K562 (cell line): Measurements from ENCODE around the gene DLG4. TPM values are rescaled to one million over a fixed set of nuclear protein-coding genes. Genes with fewer than 3 reads are reported as not detected.

ENCODE experiments used
- ATAC-seq: fragments of 200-7000 bp; cut with Tn5 transposase; 3 replicates; pipeline ENCODE4 v1.9.1; 2020; ENCODE audit warnings: moderate library complexity
- BruUV-seq: library from RNA; stranded (reverse); fragments of 400-500 nt; replicated peaks from 2 replicates; lab custom pipeline; 2021; lab: Mats Ljungman, UMichigan
- CTCF ChIA-PET: fragments of 300-600 bp; formaldehyde crosslinking; extraction: SDS; loops from one replicate; lab custom pipeline; 2021; ENCODE audit warnings: low intra/inter-chr PET ratio; lab: Yijun Ruan, JAX
- POLR2A ChIA-PET: fragments of 300-600, 350-650 bp; sonication (Branson Sonifier 250); formaldehyde crosslinking; extraction: SDS; loops from one replicate; lab custom pipeline; 2021; ENCODE audit warnings: antibody characterized with exemption, inconsistent platforms; lab: Yijun Ruan, JAX
- DNase-seq, 4 experiments: peaks; one replicate each; pipeline versions ENCODE4 v3.0.0 to v3.0.0-alpha.2; 2011 to 2018; ENCODE audit warnings: low spot score in 3 of 4, mixed read lengths in 3 of 4; ENCODE audit errors: extremely low read depth in 1 of 4
- FAIRE-seq: peaks from 2 replicates; lab custom pipeline; 2011; peaks lifted over from hg19 to GRCh38; lab: Jason Lieb, UNC
- H2AFZ ChIP-seq: 2 replicates; pipeline ENCODE4 v1.6.0; 2011; ENCODE audit warnings: low read depth, low read length, control low read depth, inconsistent platforms
- H3K27ac ChIP-seq: fragments of 200-600 bp; 3 replicates; pipeline ENCODE4 v1.8.0; 2011; ENCODE audit warnings: low read depth, mild to moderate bottlenecking, control low read depth, inconsistent platforms, low read length, moderate library complexity, mixed read lengths; ENCODE audit errors: extremely low read depth
- H3K27me3 ChIP-seq, 2 experiments: fragments of 300-600 bp in 1 of 2; 2 replicates in 1 of 2; 3 replicates in 1 of 2; pipeline versions ENCODE4 v1.6.0 to v1.8.0; 2011; ENCODE audit warnings: inconsistent platforms in 2 of 2, low read length in 2 of 2, mild to moderate bottlenecking in 1 of 2, mixed read lengths in 1 of 2, moderate library complexity in 1 of 2; ENCODE audit not compliant: control insufficient read depth in 2 of 2, insufficient read depth in 2 of 2
- H3K36me3 ChIP-seq: fragments of 300-600 bp; 3 replicates; pipeline ENCODE4 v1.8.0; 2011; ENCODE audit warnings: mild to moderate bottlenecking, low read length, inconsistent platforms; ENCODE audit not compliant: control insufficient read depth, insufficient read depth
- H3K4me1 ChIP-seq, 2 experiments: fragments of 200-600 bp in 1 of 2; replicated peaks in 1 of 2; 2 replicates in 1 of 2; 3 replicates in 1 of 2; pipeline versions ENCODE4 v1.5.1 to v1.8.0; 2011; ENCODE audit warnings: inconsistent platforms in 2 of 2, low read length in 2 of 2, mild to moderate bottlenecking in 1 of 2, mixed read lengths in 1 of 2, moderate library complexity in 1 of 2; ENCODE audit not compliant: control insufficient read depth in 2 of 2, insufficient read depth in 2 of 2
- H3K4me2 ChIP-seq: 2 replicates; pipeline ENCODE4 v1.6.1; 2011; ENCODE audit warnings: low read length, control low read depth, inconsistent platforms, mixed read lengths; ENCODE audit not compliant: insufficient read depth
- H3K4me3 ChIP-seq: fragments of 200-600 bp; sonication (generic), shearing (Covaris generic); 2 replicates; pipeline ENCODE4 v1.5.1; 2016; ENCODE audit warnings: control low read depth, inconsistent platforms
- H3K79me2 ChIP-seq: fragments of 200-600 bp; 3 replicates; pipeline ENCODE4 v1.8.0; 2011; ENCODE audit warnings: low read length, inconsistent platforms; ENCODE audit not compliant: control insufficient read depth, insufficient read depth
- H3K9ac ChIP-seq, 2 experiments: 2 replicates each; pipeline versions ENCODE4 v1.6.0 to v1.6.1; 2011; ENCODE audit warnings: low read depth in 2 of 2, low read length in 2 of 2, control low read depth in 1 of 2, inconsistent platforms in 1 of 2, mild to moderate bottlenecking in 1 of 2, mixed read lengths in 1 of 2; ENCODE audit not compliant: insufficient read depth in 1 of 2
- H3K9me1 ChIP-seq: one replicate; pipeline ENCODE4 v1.6.0; 2011; ENCODE audit warnings: inconsistent platforms, mild to moderate bottlenecking, low read length, moderate library complexity; ENCODE audit not compliant: control insufficient read depth, insufficient read depth
- H3K9me3 ChIP-seq: replicated peaks from 2 replicates; pipeline ENCODE4 v1.5.1; 2011; ENCODE audit warnings: low read depth, low read length, inconsistent platforms; ENCODE audit not compliant: control insufficient read depth, insufficient read depth
- H4K20me1 ChIP-seq: replicated peaks from 2 replicates; pipeline ENCODE4 v1.6.1; 2011; ENCODE audit warnings: low read length, inconsistent platforms, mixed read lengths; ENCODE audit not compliant: control insufficient read depth, insufficient read depth
- ATF1 ChIP-seq, 2 experiments: fragments of 450-650 bp in 1 of 2; IDR thresholded peaks; 2 replicates each; pipeline ENCODE4 v1.6.1; 2016; ENCODE audit warnings: missing compliant biosample characterization in 1 of 2, missing genetic modification characterization in 1 of 2
- ATF3 ChIP-seq, 2 experiments: fragments of 450-650 bp in 1 of 2; sonication (generic) in 1 of 2; formaldehyde crosslinking in 1 of 2; IDR thresholded peaks in 1 of 2; conservative IDR thresholded peaks in 1 of 2; 2 replicates each; pipeline versions ENCODE4 v1.6.1 to v1.8.1; 2016 to 2023; ENCODE audit warnings: mild to moderate bottlenecking in 2 of 2, moderate library complexity in 2 of 2, inconsistent platforms in 1 of 2, missing genetic modification reagents in 1 of 2
- KLF16 ChIP-seq: IDR thresholded peaks from 2 replicates; pipeline ENCODE4 v1.6.1; 2016; ENCODE audit warnings: antibody characterized with exemption
- MCM5 ChIP-seq: fragments of 450-650 bp; IDR thresholded peaks from 2 replicates; pipeline ENCODE4 v1.6.1; 2016; ENCODE audit warnings: low read depth
- MITF ChIP-seq: IDR thresholded peaks from 2 replicates; pipeline ENCODE4 v1.6.1; 2014; ENCODE audit warnings: antibody characterized with exemption
- MTA3 ChIP-seq: fragments of 450-650 bp; formaldehyde crosslinking; IDR thresholded peaks from 2 replicates; pipeline ENCODE4 v1.6.1; 2017; ENCODE audit warnings: mild to moderate bottlenecking, borderline replicate concordance
- MXD1 ChIP-seq: fragments of 250-450 bp; sonication (Bioruptor Pico); IDR thresholded peaks from 2 replicates; pipeline ENCODE4 v1.8.0; 2021; ENCODE audit warnings: borderline replicate concordance, mild to moderate bottlenecking, moderate library complexity; ENCODE audit not compliant: poor library complexity, severe bottlenecking
- RBM22 ChIP-seq: fragments of 200-400 bp; formaldehyde crosslinking; IDR thresholded peaks from 2 replicates; pipeline ENCODE4 v1.6.1; 2018; ENCODE audit warnings: low read length, low read depth; ENCODE audit not compliant: poor library complexity, severe bottlenecking
- SIN3A ChIP-seq, 2 experiments: fragments of 150-350 bp in 1 of 2; IDR thresholded peaks; 2 replicates each; pipeline ENCODE4 v1.6.1; 2011 to 2016; ENCODE audit warnings: borderline replicate concordance in 2 of 2, low read depth in 2 of 2, low read length in 2 of 2, mild to moderate bottlenecking in 2 of 2, moderate library complexity in 2 of 2; ENCODE audit not compliant: control insufficient read depth in 1 of 2
- ZFPM2 ChIP-seq: fragments of 250-450 bp; sonication (Bioruptor Pico); IDR thresholded peaks from 2 replicates; pipeline ENCODE4 v1.5.1; 2022; ENCODE audit warnings: mild to moderate bottlenecking
- ZNF263 ChIP-seq: sonication (generic); formaldehyde crosslinking; IDR thresholded peaks from 2 replicates; pipeline ENCODE4 v1.8.0; 2022; ENCODE audit warnings: mild to moderate bottlenecking, missing genetic modification reagents, borderline replicate concordance
- ZNF316 ChIP-seq: fragments of 450-650 bp; IDR thresholded peaks from 2 replicates; pipeline ENCODE4 v1.6.1; 2016
- WGBS: fragments of 100-300 bp; shearing (Covaris generic); methylation state at CpG from one replicate; pipeline ENCODE4 v1.1.6; 2016; ENCODE audit warnings: low coverage, mixed read lengths; ENCODE audit not compliant: insufficient coverage; ENCODE audit errors: missing lambda C conversion rate; 5-methylcytosine and 5-hydroxymethylcytosine counted together
- in situ Hi-C: fragments of 300-500 bp; cut with MboI; formaldehyde crosslinking; loops from 4 replicates; pipeline ENCODE4 v1.15.0; 2018; ENCODE audit warnings: inconsistent platforms, mixed read lengths
- intact Hi-C: fragments of 100-400 bp; cut with micrococcal nuclease; formaldehyde crosslinking; loops from 2 replicates; pipeline ENCODE4 v1.14.2; 2022
- polyA plus RNA-seq, 8 experiments: library from polyadenylated mRNA; depleted of rRNA in 4 of 8; stranded (reverse) in 5 of 8; unstranded in 3 of 8; fragments of >200 nt; fragmentation: Nextera tagmentation in 2 of 8; fragmentation: Illumina TruSeq in 1 of 8; extraction: Ambion mirVana in 2 of 8; extraction: Trizol in 1 of 8; gene quantifications; 2 replicates each; pipeline versions ENCODE4 v1.2.1 to v1.2.3, GENCODE V29; 2011 to 2014; ENCODE audit warnings: inconsistent platforms in 1 of 8, missing spikeins in 1 of 8
- total RNA-seq, 7 experiments: library from RNA; depleted of rRNA in 6 of 7; stranded (reverse); fragments of >200 nt in 6 of 7; fragmentation: Illumina TruSeq in 2 of 7; extraction: Trizol in 2 of 7; gene quantifications; 2 replicates each; pipeline versions ENCODE4 v1.2.1 to v1.2.3, GENCODE V29; 2011 to 2021; ENCODE audit warnings: low replicate concordance in 1 of 7

The DLG4 gene
- total and polyA plus RNA-seq, 9 of the 15 experiments (the other 6 are each of a cell fraction or from before 2014, with no cell fraction given): 0.03 to 12.0 (median 4.1) TPM

GRCh38 chr17:7235693-7236665, 16.3 kb upstream of the DLG4 start (continued):
- TF ChIP-seq ATF3 (IDR thresholded peaks at IDR 0.05) (peak; percentile 87), ATF3 (CRISPR knock-in tag; conservative IDR thresholded peaks at IDR 0.05) (no peak), ZNF316 (peak; percentile 38; the same call in 1 of the 2 replicates), ZNF263 (CRISPR knock-in tag) (peak; percentile 15; the same call in 1 of the 2 replicates)

- WGBS: 3% methylated on average over 30 of the region's 72 CpGs
- ChIA-PET CTCF (no interaction called here), POLR2A (interaction anchor here (0.6 to 6.6 kb wide), 5 partner anchors 8 to 647 kb away, joined by 3 to 73 read pairs (median 4); partner anchors contain the start of genes ACADVL, DLG4 and GABARAP)
- FAIRE-seq (peak; percentile 85), DNase-seq (peak; percentile 77 to 93 (median 86)), ATAC-seq (peak; percentile 67)
- Histone ChIP-seq H2AFZ (peak within 1 kb of the TSS; percentile 70; the same call in 1 of the 2 replicates), H3K9me3 (no peaks in the 10 kb centered on the region), H3K4me2 (peak within 1 kb of the TSS; percentile 91), H3K4me1 (peaks cover 28 to 31% of the 10 kb centered on the region in 2 experiments; a peak in 4 of 5 replicates), H4K20me1 (peaks cover 12% of the 10 kb centered on the region), H3K27ac (peak within 1 kb of the TSS; percentile 89), H3K36me3 (peaks cover 54% of the 10 kb centered on the region; the same call in 2 of the 3 replicates), H3K9me1 (peaks cover 4% of the 10 kb centered on the region), H3K4me3 (peak within 1 kb of the TSS; percentile 73), H3K79me2 (peaks cover 87% of the 10 kb centered on the region), H3K27me3 (no peaks in the 10 kb centered on the region), H3K9ac (peak within 1 kb of the TSS; percentile 95 to 97)
- in situ Hi-C loops (no loop called here), intact Hi-C loops (no loop called here)
- TSS peak; percentile 19 for BruUV-seq
- TF ChIP-seq ATF1 (CRISPR knock-in tag; IDR thresholded peaks at IDR 0.05): no peak
- peak; percentile 45; the same call in 1 of the 2 replicates for TF ChIP-seq ATF1 (tag; IDR thresholded peaks at IDR 0.05)
- 0 out of 2 replicates have a peak, but pooled peaks have one; percentile 33 for TF ChIP-seq KLF16
- TF ChIP-seq SIN3A (IDR thresholded peaks at IDR 0.05; ENCODE audit: borderline replicate concordance in 2 of 2, control insufficient read depth in 1 of 2, low read depth in 2 of 2, low read length in 2 of 2): peak in 1 of 2 experiments; percentile 95; a peak in 1 of 4 replicates
- no peak for TF ChIP-seq MCM5
- TF ChIP-seq ZFPM2: peak; percentile 89
- TF ChIP-seq MTA3: peak; percentile 85; the same call in 1 of the 2 replicates
- peak; percentile 88 for TF ChIP-seq RBM22
- TF ChIP-seq MITF: peak; percentile 96
- no peak for TF ChIP-seq MXD1 (CRISPR knock-in tag)
These were observed 14.7 kb upstream of the DLG4 start, which contains the start of gene DVL2 for GRCh38 chr17:7234083-7234951. Gene DVL2, minus strand, starts transcription at chr17:7234517. Its CDS starts 255 bp downstream, at chr17:7234262.
